ENCODE results near the gene PWP1. TPM values are rescaled to one million over a fixed set of nuclear protein-coding genes. Genes with fewer than 3 reads are reported as not detected.
"Not testable (repeated sequence)": the region's sequence is repeated elsewhere in the genome, so short reads cannot be mapped to it uniquely, and the experiment has no call there.

Gene PWP1
- total and polyA plus RNA-seq, 3 donors from 2014 or later: 55.7 to 90.4 (median 65.7) TPM

DNA sequence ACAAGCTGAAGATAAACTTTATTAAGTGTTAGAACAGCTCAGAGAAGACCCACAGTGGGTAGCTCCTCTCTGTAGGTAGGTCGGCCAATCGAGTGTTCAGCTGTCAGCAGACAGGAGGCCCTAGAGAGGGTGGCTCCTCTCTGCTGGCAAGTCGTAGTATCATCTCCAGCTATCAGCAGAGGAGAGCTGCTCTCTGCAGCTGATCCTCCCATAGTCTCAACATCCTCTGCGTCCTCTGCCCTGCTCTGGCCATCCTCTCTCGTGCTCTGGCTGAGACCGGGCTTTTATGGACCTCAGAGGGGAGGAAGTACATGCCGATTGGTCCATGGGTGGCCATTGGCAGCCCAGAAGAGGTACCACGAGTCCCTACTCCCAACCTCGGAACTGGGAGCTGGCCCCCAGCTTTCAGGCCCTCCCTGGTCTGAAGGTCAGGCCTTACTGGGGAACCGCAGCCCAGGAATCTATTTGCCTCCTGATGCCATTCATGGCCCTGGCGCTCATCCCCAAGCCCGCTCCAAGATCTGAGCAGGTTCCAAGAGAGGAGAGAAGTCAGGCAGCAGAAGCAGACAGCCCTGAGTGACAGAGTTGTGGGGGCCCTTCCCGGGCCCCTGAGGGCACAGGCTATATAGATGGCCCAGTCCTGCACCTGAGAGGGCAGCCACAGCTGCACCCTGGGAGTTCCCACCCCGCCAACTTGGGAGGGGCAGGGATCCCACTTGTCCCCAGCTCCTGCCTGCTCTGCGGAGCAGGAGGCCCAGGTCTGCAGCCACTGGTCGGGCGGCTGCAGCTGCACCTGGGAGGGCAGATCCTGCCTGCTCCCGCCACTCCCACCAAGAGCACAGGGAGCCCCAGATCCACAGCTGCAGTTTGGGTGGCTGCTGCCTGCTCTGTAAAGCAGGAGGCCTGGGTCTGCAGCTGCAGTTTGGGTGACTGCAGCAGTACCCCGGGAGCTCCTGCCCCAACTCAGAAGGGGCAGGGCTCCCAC, 3.5 kb upstream of the PWP1 start:
- no peak for DNase-seq
- no peak overlapping the region for H3K4me3 ChIP-seq
- no peaks in the 10 kb centered on the region for H3K9me3 ChIP-seq
- 68 to 82% methylated on average over 8 to 18 of the region's 19 CpGs for WGBS, 2 donors
- no peaks in the 10 kb centered on the region for H3K27me3 ChIP-seq
- no peaks in the 10 kb centered on the region for H3K36me3 ChIP-seq (ENCODE audit: low read depth, missing control alignments)
- no peaks in the 10 kb centered on the region for H3K4me1 ChIP-seq
- H3K27ac ChIP-seq: no peak overlapping the region
- TF ChIP-seq POLR2A (IDR thresholded peaks at IDR 0.05): no peak
- intact Hi-C loops (cut with DNase I; ENCODE audit: low total_unique reads): no loop called here

DNA sequence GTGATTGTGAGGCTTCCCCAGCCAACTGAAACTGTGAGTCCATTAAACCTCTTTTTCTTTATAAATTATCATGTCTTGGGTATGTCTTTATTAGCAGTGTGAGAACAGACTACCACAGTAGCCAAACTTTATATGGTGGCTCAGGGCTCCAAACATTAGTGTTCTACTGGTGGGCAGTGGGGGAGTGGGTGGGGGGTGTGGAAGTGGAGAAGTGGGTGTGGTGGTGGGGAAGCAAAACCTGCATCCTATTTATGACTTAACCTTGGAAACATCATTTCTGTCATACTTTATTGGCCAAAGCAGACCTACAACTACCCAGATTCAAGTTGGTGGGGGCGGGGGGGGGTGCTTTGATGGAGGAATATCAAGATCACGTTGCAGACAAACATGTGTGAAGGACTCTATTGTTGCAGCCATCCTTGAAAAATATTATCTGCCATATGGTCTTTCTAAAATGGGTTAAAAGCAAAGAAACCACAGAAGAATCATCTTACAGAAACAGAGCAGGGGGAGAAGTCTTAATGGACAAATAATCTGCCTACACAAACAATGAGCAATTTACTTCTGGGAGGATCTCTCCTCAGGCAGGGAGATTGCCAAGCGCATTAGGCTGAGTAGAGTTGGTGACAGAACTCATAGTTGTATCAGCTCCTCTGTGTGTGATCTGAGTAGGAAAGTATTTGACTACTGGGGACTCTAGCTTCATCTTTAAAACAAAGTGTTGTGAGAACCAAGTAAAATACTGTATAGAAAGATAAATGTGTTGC, 1.4 kb upstream of the PWP1 start:
- Histone ChIP-seq H3K36me3 (ENCODE audit: low read depth, missing control alignments) (no peaks in the 10 kb centered on the region), H3K4me1 (no peaks in the 10 kb centered on the region), H3K4me3 (no peak overlapping the region), H3K27ac (no peak overlapping the region), H3K9me3 (no peaks in the 10 kb centered on the region), H3K27me3 (no peaks in the 10 kb centered on the region)
- intact Hi-C loops (cut with DNase I; ENCODE audit: low total_unique reads): no loop called here
- TF ChIP-seq CTCF (IDR thresholded peaks at IDR 0.05) (no peak), POLR2A (IDR thresholded peaks at IDR 0.05) (no peak)
- DNase-seq: no peak
- 39 to 50% methylated on average over 3 of the region's 3 CpGs for WGBS, 2 donors

DNA sequence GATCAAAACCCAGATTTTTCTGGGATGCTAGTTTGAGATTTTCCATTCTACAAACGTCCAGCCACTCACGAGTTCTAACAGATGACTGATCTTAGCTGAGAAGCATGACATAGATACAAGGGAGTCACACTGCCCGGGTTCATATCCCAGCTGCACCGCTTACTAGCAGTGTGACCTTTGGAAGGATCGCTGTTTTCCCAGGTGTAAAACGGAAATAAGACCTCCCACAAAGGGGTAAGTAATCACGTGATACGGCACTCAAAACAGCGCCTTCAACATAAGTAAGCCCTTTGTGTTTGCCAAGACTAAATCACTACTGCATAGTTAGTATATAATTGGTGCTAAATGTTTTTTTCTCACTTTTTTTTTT, 624 bp upstream of the PWP1 start:
- H3K27ac ChIP-seq: no peak overlapping the region
- DNase-seq: peak; percentile 22
- no peaks in the 10 kb centered on the region for H3K9me3 ChIP-seq
- H3K36me3 ChIP-seq (ENCODE audit: low read depth, missing control alignments): no peaks in the 10 kb centered on the region
- no peaks in the 10 kb centered on the region for H3K27me3 ChIP-seq
- intact Hi-C loops (cut with DNase I; ENCODE audit: low total_unique reads): no loop called here
- WGBS, 2 donors: 1 to 2% methylated on average over 9 of the region's 9 CpGs
- no peaks in the 10 kb centered on the region for H3K4me1 ChIP-seq
- TF ChIP-seq POLR2A (IDR thresholded peaks at IDR 0.05): no peak
- no peak for TF ChIP-seq CTCF (IDR thresholded peaks at IDR 0.05)
- peak overlapping the region; percentile 91 to 96 for H3K4me3 ChIP-seq

DNA sequence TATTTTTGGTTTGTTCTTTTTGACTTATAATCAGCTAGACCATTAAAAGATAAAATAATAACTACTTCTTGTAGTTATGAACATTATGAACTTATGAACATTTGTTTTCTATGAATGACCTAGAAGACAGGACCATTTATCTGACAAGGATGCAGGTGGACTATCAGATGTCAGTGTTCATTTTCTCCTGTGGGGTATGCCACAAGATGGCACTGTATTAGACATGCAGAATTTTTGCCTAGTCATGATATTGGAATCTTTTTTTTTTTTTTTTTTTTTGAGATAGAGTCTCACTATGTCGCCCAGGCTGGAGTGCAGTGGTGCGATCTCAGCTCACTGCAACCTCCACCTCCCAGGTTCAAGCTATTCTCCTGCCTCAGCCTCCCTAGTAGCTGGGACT, 10.2 kb downstream of the PWP1 start:
- H3K4me1 ChIP-seq; H3K36me3 ChIP-seq (ENCODE audit: low read depth, missing control alignments); intact Hi-C loops (cut with DNase I; ENCODE audit: low total_unique reads); H3K27me3 ChIP-seq; DNase-seq; H3K9me3 ChIP-seq; H3K27ac ChIP-seq; H3K4me3 ChIP-seq: not testable (repeated sequence)
- 85 to 94% methylated on average over 2 of the region's 2 CpGs for WGBS, 2 donors

DNA sequence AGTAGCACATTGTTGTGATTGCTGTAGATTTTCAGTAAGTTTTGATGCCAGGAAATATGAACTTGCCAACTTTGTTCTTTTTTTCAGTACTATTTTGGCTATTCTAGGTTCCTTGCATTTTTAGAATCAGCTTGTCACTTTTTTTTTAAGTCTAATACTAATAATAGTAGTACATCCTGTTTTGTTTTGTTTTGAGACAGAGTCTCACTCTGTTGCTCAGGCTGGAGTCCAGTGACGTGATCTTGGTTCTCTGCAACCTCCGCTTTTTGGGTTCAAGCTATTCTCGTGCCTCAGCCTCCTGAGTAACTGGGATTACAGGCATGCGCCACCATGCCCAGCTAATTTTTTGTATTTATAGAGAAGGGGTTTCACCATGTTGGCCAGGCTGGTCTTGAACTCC, 16.5 kb downstream of the PWP1 start:
- no peak overlapping the region for H3K4me3 ChIP-seq
- TF ChIP-seq CTCF (IDR thresholded peaks at IDR 0.05): no peak
- TF ChIP-seq POLR2A (IDR thresholded peaks at IDR 0.05): no peak
- WGBS, 2 donors: 91 to 93% methylated on average over 4 of the region's 4 CpGs
- no peak for DNase-seq
- no peak overlapping the region for H3K27ac ChIP-seq
- H3K27me3 ChIP-seq: no peaks in the 10 kb centered on the region
- H3K4me1 ChIP-seq: no peaks in the 10 kb centered on the region
- intact Hi-C loops (cut with DNase I; ENCODE audit: low total_unique reads): no loop called here
- H3K9me3 ChIP-seq: no peaks in the 10 kb centered on the region
- no peaks in the 10 kb centered on the region for H3K36me3 ChIP-seq (ENCODE audit: low read depth, missing control alignments)
